Measurements from ENCODE around the gene RASGRP1.

- TF ChIP-seq, protein P1, sequence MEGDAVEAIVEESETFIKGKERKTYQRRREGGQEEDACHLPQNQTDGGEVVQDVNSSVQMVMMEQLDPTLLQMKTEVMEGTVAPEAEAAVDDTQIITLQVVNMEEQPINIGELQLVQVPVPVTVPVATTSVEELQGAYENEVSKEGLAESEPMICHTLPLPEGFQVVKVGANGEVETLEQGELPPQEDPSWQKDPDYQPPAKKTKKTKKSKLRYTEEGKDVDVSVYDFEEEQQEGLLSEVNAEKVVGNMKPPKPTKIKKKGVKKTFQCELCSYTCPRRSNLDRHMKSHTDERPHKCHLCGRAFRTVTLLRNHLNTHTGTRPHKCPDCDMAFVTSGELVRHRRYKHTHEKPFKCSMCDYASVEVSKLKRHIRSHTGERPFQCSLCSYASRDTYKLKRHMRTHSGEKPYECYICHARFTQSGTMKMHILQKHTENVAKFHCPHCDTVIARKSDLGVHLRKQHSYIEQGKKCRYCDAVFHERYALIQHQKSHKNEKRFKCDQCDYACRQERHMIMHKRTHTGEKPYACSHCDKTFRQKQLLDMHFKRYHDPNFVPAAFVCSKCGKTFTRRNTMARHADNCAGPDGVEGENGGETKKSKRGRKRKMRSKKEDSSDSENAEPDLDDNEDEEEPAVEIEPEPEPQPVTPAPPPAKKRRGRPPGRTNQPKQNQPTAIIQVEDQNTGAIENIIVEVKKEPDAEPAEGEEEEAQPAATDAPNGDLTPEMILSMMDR (IDR thresholded peaks at IDR 0.05) = no peak
- TF ChIP-seq POLR2A (IDR thresholded peaks at IDR 0.05) = no peak
- TF ChIP-seq EP300 (IDR thresholded peaks at IDR 0.05) = no peak
- TF ChIP-seq POLR2AphosphoS5 (IDR thresholded peaks at IDR 0.05) = no peak
Measured at GRCh38 chr15:38477637-38478036, 87.0 kb downstream of the RASGRP1 start.
